Stomach (tissue), 9 donors: Measurements from ENCODE around the gene WT1. TPM values are rescaled to one million over a fixed set of nuclear protein-coding genes. Genes with fewer than 3 reads are reported as not detected.

ENCODE experiments used
- DNase-seq, 2 donors: peaks; one replicate each; pipeline versions ENCODE4 v3.0.0 to v3.0.0-alpha.2; 2013 to 2019
- H3K27ac ChIP-seq, 5 donors: fragments of 200-600 bp in 4 of 5; sonication (generic) in 4 of 5; one replicate each; pipeline ENCODE4 v1.5.1; 2013 to 2019; ENCODE audit warnings: mild to moderate bottlenecking in 1 of 5, moderate library complexity in 1 of 5
- H3K27me3 ChIP-seq, 3 donors: fragments of 200-600 bp; sonication (generic); one replicate each; pipeline ENCODE4 v1.5.1; 2017 to 2019; ENCODE audit warnings: mixed run types in 1 of 3
- H3K36me3 ChIP-seq, 4 donors: fragments of 200-600 bp; sonication (generic); 1 replicate in 3 of 4; 2 replicates in 1 of 4; pipeline ENCODE4 v1.5.1; 2016 to 2019
- H3K4me1 ChIP-seq, 4 donors: fragments of 200-600 bp; sonication (generic); one replicate each; pipeline ENCODE4 v1.5.1; 2016 to 2019
- H3K4me3 ChIP-seq, 4 donors: fragments of 200-600 bp; sonication (generic) in 3 of 4; one replicate each; pipeline ENCODE4 v1.5.1; 2016 to 2019; ENCODE audit warnings: mild to moderate bottlenecking in 1 of 4
- H3K9me3 ChIP-seq, 4 donors: fragments of 200-600 bp; sonication (generic); one replicate each; pipeline ENCODE4 v1.5.1; 2016 to 2019
- EP300 ChIP-seq: sonication (generic); formaldehyde crosslinking; IDR thresholded peaks from one replicate; pipeline ENCODE4 v1.6.1; 2017; ENCODE audit warnings: antibody characterized with exemption
- POLR2A ChIP-seq, 4 donors: fragments of 450-650 bp; IDR thresholded peaks; one replicate each; pipeline ENCODE4 v1.6.1; 2016; ENCODE audit warnings: antibody characterized with exemption in 4 of 4, control low read depth in 2 of 4, mild to moderate bottlenecking in 1 of 4, moderate library complexity in 1 of 4
- POLR2AphosphoS5 ChIP-seq, 3 donors: sonication (generic); formaldehyde crosslinking; IDR thresholded peaks; one replicate each; pipeline ENCODE4 v1.6.1; 2016; ENCODE audit warnings: antibody characterized with exemption in 3 of 3
- WGBS, 5 donors: extraction: QIAGEN DNeasy Blood & Tissue Kit in 3 of 5; methylation state at CpG; one replicate each; pipeline versions ENCODE4 v1.1.5 to v1.1.7; 2013 to 2018; 5-methylcytosine and 5-hydroxymethylcytosine counted together
- intact Hi-C: fragments of 100-400 bp; cut with DNase I; formaldehyde crosslinking; loops from one replicate; pipeline ENCODE4 v1.15.1; 2023; ENCODE audit warnings: low total_unique reads
- polyA plus RNA-seq, 3 donors: library from polyadenylated mRNA; stranded (reverse); fragments of 200-250 nt; gene quantifications; one replicate each; pipeline ENCODE4 v1.2.3, GENCODE V29; 2013
- total RNA-seq, 5 donors: library from RNA; depleted of rRNA; stranded (reverse); fragments of >200 nt; gene quantifications; one replicate each; pipeline versions ENCODE4 v1.1.0 to v1.2.3, GENCODE V29; 2014 to 2016
- TF ChIP-seq, protein P1 (sequence below), 7 experiments: fragments of 450-650 bp in 4 of 7; fragments of 200-600 bp in 3 of 7; sonication (generic) in 3 of 7; IDR thresholded peaks; one replicate each; pipeline ENCODE4 v1.5.1; 2016 to 2019; ENCODE audit warnings: antibody characterized with exemption in 7 of 7, control low read depth in 2 of 7, mild to moderate bottlenecking in 1 of 7
- donor health status: healthy with polysubstance abuse.
- donor health status: Bipolar disorder and iron deficiency.
- donor health status: healthy.

WT1 gene
- total and polyA plus RNA-seq, 8 donors: 0.31 to 3.1 TPM; not detected in 6

DNA sequence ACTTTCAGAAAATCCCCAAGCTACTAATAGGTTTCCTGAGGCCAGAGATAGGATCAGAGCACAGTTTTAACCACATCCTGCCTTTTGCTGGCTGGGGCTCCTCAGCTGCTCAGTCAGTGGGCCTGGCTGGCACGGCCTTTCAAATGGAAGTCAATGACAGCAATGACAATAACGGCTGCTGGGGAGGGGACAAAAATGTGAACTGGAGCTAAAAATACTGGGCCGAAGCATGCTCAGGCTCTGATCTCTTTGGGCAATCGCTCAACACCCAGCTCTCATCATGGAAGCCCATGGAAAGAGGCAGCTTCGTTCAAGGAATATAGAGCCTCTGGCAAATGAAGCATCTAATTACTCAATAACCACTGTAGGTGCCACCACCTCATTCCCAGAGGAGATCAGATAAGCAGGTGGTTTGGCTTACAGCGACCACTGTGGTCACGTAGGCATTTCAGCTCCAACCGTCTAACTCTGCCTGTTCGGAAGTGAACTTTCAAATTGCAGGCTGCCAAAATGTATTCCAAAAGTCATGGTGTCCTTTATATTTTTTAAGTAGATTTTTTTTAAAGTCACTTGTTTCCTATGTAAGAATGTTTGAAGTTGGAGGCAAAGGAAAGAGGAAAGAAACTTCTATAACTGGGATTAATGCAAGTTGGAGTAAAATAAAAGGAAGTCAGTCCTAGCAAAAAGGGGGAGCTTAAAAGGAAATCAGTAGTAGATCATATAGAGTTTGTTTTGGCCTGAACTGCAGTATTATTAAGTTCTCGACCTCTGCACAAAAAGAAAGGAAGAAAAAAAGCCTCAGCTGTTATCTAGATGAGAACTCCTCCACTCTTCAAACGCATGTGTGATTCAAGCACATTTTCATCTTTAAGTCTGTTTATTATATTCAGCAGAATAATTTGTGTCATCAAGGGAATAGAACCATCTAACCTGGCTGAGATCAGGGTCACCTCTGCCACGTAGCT, 14.1 kb downstream of the WT1 start:
- WGBS, 5 donors: 52 to 64% (median 57%) methylated on average over 12 of the region's 12 CpGs
- peaks cover under 1 to 77% (median 8%) of the 10 kb centered on the region in 3 donors for H3K27me3 ChIP-seq

DNA sequence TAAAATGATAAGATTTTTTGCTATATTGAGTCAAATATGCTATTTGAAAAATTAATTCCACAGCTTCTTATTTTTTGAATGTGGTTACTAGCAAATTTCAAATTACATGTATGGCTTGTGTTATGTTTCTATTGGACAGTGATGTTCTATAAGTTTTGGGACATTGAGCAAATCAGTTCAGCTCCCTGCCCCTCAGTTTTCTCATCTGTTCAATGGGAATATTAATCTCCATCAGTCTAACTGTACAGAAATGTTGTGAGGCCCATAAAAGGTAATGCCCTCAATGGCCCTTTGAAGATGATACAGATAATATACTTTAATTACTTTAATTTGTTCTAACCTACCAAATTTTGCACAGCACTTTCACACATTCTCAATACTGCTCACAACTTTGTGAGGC, 15.2 kb downstream of the WT1 start:
- Histone ChIP-seq H3K27me3 (peaks cover 0 to 77% (median 0%) of the 10 kb centered on the region in 3 donors), H3K4me3 (no peak overlapping the region), H3K9me3 (no peaks in the 10 kb centered on the region), H3K27ac (no peak overlapping the region), H3K4me1 (no peaks in the 10 kb centered on the region), H3K36me3 (no peaks in the 10 kb centered on the region)
- TF ChIP-seq POLR2AphosphoS5 (IDR thresholded peaks at IDR 0.05): no peak
- TF ChIP-seq EP300: no peak
- TF ChIP-seq, protein P1, sequence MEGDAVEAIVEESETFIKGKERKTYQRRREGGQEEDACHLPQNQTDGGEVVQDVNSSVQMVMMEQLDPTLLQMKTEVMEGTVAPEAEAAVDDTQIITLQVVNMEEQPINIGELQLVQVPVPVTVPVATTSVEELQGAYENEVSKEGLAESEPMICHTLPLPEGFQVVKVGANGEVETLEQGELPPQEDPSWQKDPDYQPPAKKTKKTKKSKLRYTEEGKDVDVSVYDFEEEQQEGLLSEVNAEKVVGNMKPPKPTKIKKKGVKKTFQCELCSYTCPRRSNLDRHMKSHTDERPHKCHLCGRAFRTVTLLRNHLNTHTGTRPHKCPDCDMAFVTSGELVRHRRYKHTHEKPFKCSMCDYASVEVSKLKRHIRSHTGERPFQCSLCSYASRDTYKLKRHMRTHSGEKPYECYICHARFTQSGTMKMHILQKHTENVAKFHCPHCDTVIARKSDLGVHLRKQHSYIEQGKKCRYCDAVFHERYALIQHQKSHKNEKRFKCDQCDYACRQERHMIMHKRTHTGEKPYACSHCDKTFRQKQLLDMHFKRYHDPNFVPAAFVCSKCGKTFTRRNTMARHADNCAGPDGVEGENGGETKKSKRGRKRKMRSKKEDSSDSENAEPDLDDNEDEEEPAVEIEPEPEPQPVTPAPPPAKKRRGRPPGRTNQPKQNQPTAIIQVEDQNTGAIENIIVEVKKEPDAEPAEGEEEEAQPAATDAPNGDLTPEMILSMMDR (IDR thresholded peaks at IDR 0.05): no peak
- no peak for TF ChIP-seq POLR2A (IDR thresholded peaks at IDR 0.05)
- intact Hi-C loops: no loop called here
- DNase-seq: no peak

More for the DNA sequence above, 14.1 kb downstream of the WT1 start:
- no peaks in the 10 kb centered on the region for H3K4me1 ChIP-seq
- H3K36me3 ChIP-seq: no peaks in the 10 kb centered on the region
- no peaks in the 10 kb centered on the region for H3K9me3 ChIP-seq
- H3K27ac ChIP-seq: no peak overlapping the region
- TF ChIP-seq, protein P1 (IDR thresholded peaks at IDR 0.05): no peak
- no peak for TF ChIP-seq POLR2AphosphoS5 (IDR thresholded peaks at IDR 0.05)
- no peak for TF ChIP-seq POLR2A (IDR thresholded peaks at IDR 0.05)
- TF ChIP-seq EP300: no peak
- intact Hi-C loops: no loop called here
- no peak overlapping the region for H3K4me3 ChIP-seq
- no peak for DNase-seq

DNA sequence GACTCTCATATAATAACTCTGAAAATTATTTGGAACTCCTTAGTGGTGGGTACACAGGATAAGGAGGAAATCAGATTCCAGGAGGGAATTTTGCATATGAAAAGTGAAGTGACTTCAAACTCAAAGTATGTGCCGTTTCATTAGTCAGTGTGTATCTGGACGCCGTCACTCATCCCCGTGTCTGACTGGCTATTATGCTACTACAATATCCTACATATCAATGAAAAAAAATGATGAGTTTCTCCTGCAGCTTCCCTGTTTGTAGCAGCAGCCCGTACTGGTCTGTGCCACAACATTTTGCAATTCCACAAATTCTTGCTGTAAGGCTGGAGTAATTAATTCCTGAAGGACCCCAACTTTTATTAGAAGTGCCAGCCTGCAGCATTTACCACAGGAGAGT, 16.5 kb downstream of the WT1 start:
- peaks cover 0 to 71% (median 0%) of the 10 kb centered on the region in 3 donors for H3K27me3 ChIP-seq
- intact Hi-C loops: no loop called here
- no peak overlapping the region for H3K27ac ChIP-seq
- no peak overlapping the region for H3K4me3 ChIP-seq
- 16 to 51% (median 34%) methylated on average over 4 to 5 of the region's 5 CpGs for WGBS, 5 donors
- TF ChIP-seq, protein P1 (IDR thresholded peaks at IDR 0.05): no peak
- no peak for TF ChIP-seq POLR2A (IDR thresholded peaks at IDR 0.05)
- TF ChIP-seq POLR2AphosphoS5 (IDR thresholded peaks at IDR 0.05): no peak
- no peak for TF ChIP-seq EP300
- no peaks in the 10 kb centered on the region for H3K36me3 ChIP-seq
- no peaks in the 10 kb centered on the region for H3K9me3 ChIP-seq
- DNase-seq: no peak
- H3K4me1 ChIP-seq: no peaks in the 10 kb centered on the region

DNA sequence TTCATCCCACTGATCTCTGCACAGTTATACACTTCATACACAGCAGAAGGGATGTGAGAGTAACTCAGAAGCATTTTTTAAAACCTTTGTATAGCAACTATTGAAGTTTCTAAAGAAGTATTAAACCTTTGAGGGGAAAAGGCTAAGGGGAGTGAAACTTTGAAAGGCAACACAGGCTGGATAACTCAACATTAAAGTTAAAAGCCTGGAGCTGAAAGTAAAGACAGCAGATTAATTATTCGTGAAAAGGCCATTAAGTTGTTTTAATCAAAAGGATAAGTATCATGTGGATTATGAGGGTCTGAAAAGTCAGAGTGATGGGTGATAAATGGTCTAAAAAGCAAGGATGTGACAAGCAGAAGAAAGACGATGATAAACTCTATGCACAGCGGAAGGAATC, 17.5 kb downstream of the WT1 start:
- intact Hi-C loops: no loop called here
- H3K36me3 ChIP-seq: no peaks in the 10 kb centered on the region
- no peaks in the 10 kb centered on the region for H3K4me1 ChIP-seq
- no peak overlapping the region for H3K27ac ChIP-seq
- DNase-seq: no peak
- no peak overlapping the region for H3K4me3 ChIP-seq
- TF ChIP-seq EP300: no peak
- TF ChIP-seq, protein P1 (IDR thresholded peaks at IDR 0.05): no peak
- TF ChIP-seq POLR2A (IDR thresholded peaks at IDR 0.05): no peak
- TF ChIP-seq POLR2AphosphoS5 (IDR thresholded peaks at IDR 0.05): no peak
- H3K9me3 ChIP-seq: no peaks in the 10 kb centered on the region
- H3K27me3 ChIP-seq: peaks cover 0 to 60% (median 0%) of the 10 kb centered on the region in 3 donors
- 64 to 85% (median 78%) methylated on average over 3 of the region's 3 CpGs for WGBS, 5 donors
